HCT116 (cell line): ENCODE results near the gene DLD. TPM values are rescaled to one million over a fixed set of nuclear protein-coding genes. Genes with fewer than 3 reads are reported as not detected.

ENCODE experiments used
- ATAC-seq: fragments of 200-7000 bp; cut with Tn5 transposase; 2 replicates; pipeline ENCODE4 v1.9.1; 2020; ENCODE audit warnings: mild to moderate bottlenecking, moderate library complexity
- BruUV-seq: library from RNA; stranded (reverse); fragments of 400-500 nt; replicated peaks from 2 replicates; lab custom pipeline; 2021; lab: Mats Ljungman, UMichigan
- CTCF ChIA-PET: fragments of 300-600 bp; sonication (Branson Sonifier 250); formaldehyde crosslinking; loops from one replicate; lab custom pipeline; 2021; ENCODE audit warnings: antibody characterized with exemption; lab: Charles Lee
- POLR2A ChIA-PET: fragments of 300-600, 350-600 bp; sonication (Branson Sonifier 250); formaldehyde crosslinking; loops from one replicate; lab custom pipeline; 2021; ENCODE audit warnings: antibody characterized with exemption; lab: Charles Lee
- RAD21 ChIA-PET, 2 experiments: fragments of 300-600 bp; sonication (Branson Sonifier 250); formaldehyde crosslinking; loops; one replicate each; lab custom pipeline; 2023; ENCODE audit warnings: low total read pairs in 2 of 2; ENCODE audit not compliant: uncharacterized antibody in 2 of 2, unreplicated experiment in 2 of 2, low non-redundant PET in 1 of 2; lab: Charles Lee
- DNase-seq: peaks from one replicate; pipeline ENCODE4 v3.0.0-alpha.2; 2010; ENCODE audit warnings: low read depth, low spot score
- H2AFZ ChIP-seq: fragments of 200-600 bp; shearing (Covaris generic), sonication (generic); 2 replicates; pipeline ENCODE4 v1.6.1; 2017; ENCODE audit warnings: low read depth, mixed run types, mixed read lengths, antibody characterized with exemption, low read length; ENCODE audit not compliant: poor library complexity, severe bottlenecking
- H3K27ac ChIP-seq: 2 replicates; pipeline ENCODE4 v1.5.1; 2012; ENCODE audit warnings: low read depth, low read length
- H3K27me3 ChIP-seq: fragments of 200-600 bp; sonication (generic); 2 replicates; pipeline ENCODE4 v1.6.1; 2016; ENCODE audit warnings: mixed run types, low read length, mixed read lengths; ENCODE audit not compliant: insufficient read depth
- H3K36me3 ChIP-seq, 2 experiments: fragments of 200-500 bp in 1 of 2; fragments of 200-600 bp in 1 of 2; sonication (Bioruptor generic) in 1 of 2; sonication (generic) in 1 of 2; 2 replicates each; pipeline versions ENCODE4 v1.5.1 to v1.6.1; 2014 to 2016; ENCODE audit warnings: low read length in 2 of 2, inconsistent platforms in 1 of 2, mixed read lengths in 1 of 2, mixed run types in 1 of 2; ENCODE audit not compliant: insufficient read depth in 2 of 2, control insufficient read depth in 1 of 2
- H3K4me1 ChIP-seq, 2 experiments: fragments of 200-600 bp in 1 of 2; sonication (generic) in 1 of 2; 2 replicates each; pipeline versions ENCODE4 v1.5.1 to v1.6.1; 2012 to 2017; ENCODE audit warnings: low read length in 2 of 2, inconsistent platforms in 1 of 2, mild to moderate bottlenecking in 1 of 2, mixed read lengths in 1 of 2, mixed run types in 1 of 2, moderate library complexity in 1 of 2; ENCODE audit not compliant: insufficient read depth in 2 of 2, control insufficient read depth in 1 of 2
- H3K4me2 ChIP-seq: fragments of 200-600 bp; sonication (generic); 2 replicates; pipeline ENCODE4 v1.6.1; 2017; ENCODE audit warnings: mixed run types, low read length, mixed read lengths
- H3K4me3 ChIP-seq, 2 experiments: fragments of 200-600 bp in 1 of 2; sonication (generic) in 1 of 2; replicated peaks in 1 of 2; 2 replicates each; pipeline ENCODE4 v1.5.1; 2011 to 2016; ENCODE audit warnings: low read length in 2 of 2, control low read depth in 1 of 2, low read depth in 1 of 2, mild to moderate bottlenecking in 1 of 2, mixed read lengths in 1 of 2, mixed run types in 1 of 2
- H3K79me2 ChIP-seq: fragments of 200-600 bp; sonication (generic); 2 replicates; pipeline ENCODE4 v1.6.1; 2017; ENCODE audit warnings: mild to moderate bottlenecking, mixed run types, low read length, moderate library complexity, mixed read lengths; ENCODE audit not compliant: insufficient read depth
- H3K9ac ChIP-seq: fragments of 200-600 bp; sonication (generic); 2 replicates; pipeline ENCODE4 v1.6.1; 2016; ENCODE audit warnings: low read length, mixed read lengths
- H3K9me2 ChIP-seq: fragments of 200-600 bp; sonication (generic), shearing (Covaris generic); 2 replicates; pipeline ENCODE4 v1.6.1; 2017; ENCODE audit warnings: mixed run types, mild to moderate bottlenecking, moderate library complexity; ENCODE audit not compliant: insufficient read depth
- H3K9me3 ChIP-seq, 2 experiments: fragments of 200-500 bp in 1 of 2; fragments of 200-600 bp in 1 of 2; sonication (Bioruptor generic) in 1 of 2; sonication (generic) in 1 of 2; 2 replicates each; pipeline ENCODE4 v1.6.1; 2014 to 2017; ENCODE audit warnings: low read length in 2 of 2, mixed read lengths in 2 of 2, inconsistent platforms in 1 of 2, low read depth in 1 of 2, mild to moderate bottlenecking in 1 of 2, mixed run types in 1 of 2, moderate library complexity in 1 of 2; ENCODE audit not compliant: control insufficient read depth in 1 of 2, insufficient read depth in 1 of 2
- H4K20me1 ChIP-seq: fragments of 200-600 bp; sonication (generic), shearing (Covaris generic); 2 replicates; pipeline ENCODE4 v1.6.1; 2017; ENCODE audit warnings: mixed run types, mild to moderate bottlenecking, moderate library complexity; ENCODE audit not compliant: insufficient read depth
- CBX3 ChIP-seq: IDR thresholded peaks from 2 replicates; pipeline ENCODE4 v1.6.1; 2012; ENCODE audit warnings: low read depth
- CTCF ChIP-seq, 3 experiments: fragments of 200-600 bp in 1 of 3; sonication (generic) in 1 of 3; IDR thresholded peaks in 2 of 3; conservative IDR thresholded peaks in 1 of 3; 2 replicates each; pipeline ENCODE4 v1.5.1; 2012 to 2017; ENCODE audit warnings: low read depth in 2 of 3, low read length in 2 of 3, antibody characterized with exemption in 1 of 3, borderline replicate concordance in 1 of 3, control low read depth in 1 of 3, mild to moderate bottlenecking in 1 of 3, mixed read lengths in 1 of 3, mixed run types in 1 of 3, moderate library complexity in 1 of 3; ENCODE audit not compliant: insufficient read depth in 1 of 3
- EZH2phosphoT487 ChIP-seq: fragments of 200-600 bp; IDR thresholded peaks from 2 replicates; pipeline ENCODE4 v1.6.1; 2018; ENCODE audit warnings: antibody characterized with exemption, borderline replicate concordance
- FOSL1 ChIP-seq: IDR thresholded peaks from 2 replicates; pipeline ENCODE4 v1.6.1; 2012; ENCODE audit warnings: low read depth
- POLR2A ChIP-seq: IDR thresholded peaks from 2 replicates; pipeline ENCODE4 v1.7.0; 2011; ENCODE audit warnings: borderline replicate concordance; ENCODE audit not compliant: insufficient read depth, insufficient read length; ENCODE audit errors: extremely low read depth
- ZBTB33 ChIP-seq: IDR thresholded peaks from 2 replicates; pipeline ENCODE4 v1.6.1; 2011; ENCODE audit warnings: mild to moderate bottlenecking, low read length, moderate library complexity; ENCODE audit not compliant: insufficient replicate concordance; ENCODE audit errors: extremely low read depth
- ZNF274 ChIP-seq: fragments of 200-500 bp; sonication (Bioruptor generic); IDR thresholded peaks from 2 replicates; pipeline ENCODE4 v1.6.1; 2014; ENCODE audit warnings: mild to moderate bottlenecking, low read depth, low read length, inconsistent platforms
- intact Hi-C: fragments of 100-400 bp; cut with micrococcal nuclease; formaldehyde crosslinking; loops from 2 replicates; pipeline ENCODE4 v1.10.0; 2022
- total RNA-seq: library from RNA; stranded (reverse); gene quantifications from one replicate; pipeline ENCODE4 v1.2.1, GENCODE V29; 2021; ENCODE audit not compliant: unreplicated experiment

The DLD gene
- total RNA-seq, 1 experiment from 2014 or later = 104 TPM

DNA sequence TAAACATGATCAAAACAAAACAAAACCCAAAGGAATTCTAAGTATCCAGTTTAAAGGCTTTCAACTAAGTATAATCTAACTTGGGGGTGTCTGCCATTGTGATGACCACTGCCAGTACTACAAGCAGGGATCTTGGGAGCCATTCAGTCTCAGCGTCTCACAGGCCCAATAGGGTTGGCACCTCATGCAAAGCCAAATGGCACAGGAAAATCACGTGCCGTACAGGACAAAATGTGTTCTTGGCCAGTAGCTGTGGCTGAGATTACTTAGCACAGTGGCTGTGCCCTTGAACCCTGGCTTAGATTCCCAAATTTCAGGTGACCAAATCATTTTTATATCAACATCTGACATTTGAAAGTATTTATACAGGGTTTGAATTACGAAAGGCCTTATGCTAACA is 50.0 kb downstream of the DLD start:
- ChIA-PET POLR2A (no interaction called here), RAD21 (no interaction called here), CTCF (no interaction called here)
- no peak for ATAC-seq
- H3K36me3 ChIP-seq = peaks cover 0 to 7% of the 10 kb centered on the region in 2 experiments; a peak in 2 of 4 replicates
- H3K27ac ChIP-seq = no peak overlapping the region
- no TSS peak for BruUV-seq
- no peaks in the 10 kb centered on the region for H3K4me1 ChIP-seq
- no peaks in the 10 kb centered on the region for H4K20me1 ChIP-seq
- no peaks in the 10 kb centered on the region for H3K79me2 ChIP-seq
- TF ChIP-seq POLR2A = no peak
- TF ChIP-seq FOSL1 = no peak
- no peak for TF ChIP-seq EZH2phosphoT487
- H3K27me3 ChIP-seq = no peaks in the 10 kb centered on the region
- no peak for DNase-seq
- no peak overlapping the region for H2AFZ ChIP-seq
- intact Hi-C loops = no loop called here
- no peaks in the 10 kb centered on the region for H3K9me2 ChIP-seq
- no peak overlapping the region for H3K9ac ChIP-seq
- no peaks in the 10 kb centered on the region for H3K9me3 ChIP-seq
- no peak overlapping the region for H3K4me3 ChIP-seq
- no peak overlapping the region for H3K4me2 ChIP-seq

GRCh38 chr7:107943018-107943417 is 52.0 kb downstream of the DLD start:
- ATAC-seq (no peak), DNase-seq (no peak)
- POLR2A ChIA-PET = no interaction called here
- Histone ChIP-seq H3K36me3 (peaks cover 0 to 7% of the 10 kb centered on the region in 2 experiments; a peak in 2 of 4 replicates), H3K9me3 (no peaks in the 10 kb centered on the region), H3K9me2 (no peaks in the 10 kb centered on the region), H3K4me1 (peaks cover 4 to 5% of the 10 kb centered on the region in 2 experiments; a peak in 2 of 4 replicates), H3K27me3 (no peaks in the 10 kb centered on the region), H2AFZ (no peak overlapping the region), H3K27ac (no peak overlapping the region), H4K20me1 (no peaks in the 10 kb centered on the region)
- BruUV-seq = no TSS peak
- RAD21 ChIA-PET = no interaction called here
- intact Hi-C loops = no loop called here
- TF ChIP-seq CTCF (IDR thresholded peaks at IDR 0.05 in 2 of 3, conservative IDR thresholded peaks at IDR 0.05 in 1 of 3; ENCODE audit: borderline replicate concordance in 1 of 3, insufficient read depth in 1 of 3, low read depth in 2 of 3, low read length in 2 of 3) (no peak), CBX3 (no peak), ZNF274 (no peak), ZBTB33 (no peak), EZH2phosphoT487 (no peak)
- TF ChIP-seq, all 23 proteins: peak for 0
- CTCF ChIA-PET = no interaction called here
- Histone ChIP-seq H3K4me3 (no peak overlapping the region), H3K9ac (no peak overlapping the region), H3K79me2 (no peaks in the 10 kb centered on the region), H3K4me2 (no peak overlapping the region)
